ENCODE data around the gene ENTPD1.
A peak's percentile ranks its signal among the peaks of the same experiment; 100 is the strongest.

ENTPD1 gene

DNA sequence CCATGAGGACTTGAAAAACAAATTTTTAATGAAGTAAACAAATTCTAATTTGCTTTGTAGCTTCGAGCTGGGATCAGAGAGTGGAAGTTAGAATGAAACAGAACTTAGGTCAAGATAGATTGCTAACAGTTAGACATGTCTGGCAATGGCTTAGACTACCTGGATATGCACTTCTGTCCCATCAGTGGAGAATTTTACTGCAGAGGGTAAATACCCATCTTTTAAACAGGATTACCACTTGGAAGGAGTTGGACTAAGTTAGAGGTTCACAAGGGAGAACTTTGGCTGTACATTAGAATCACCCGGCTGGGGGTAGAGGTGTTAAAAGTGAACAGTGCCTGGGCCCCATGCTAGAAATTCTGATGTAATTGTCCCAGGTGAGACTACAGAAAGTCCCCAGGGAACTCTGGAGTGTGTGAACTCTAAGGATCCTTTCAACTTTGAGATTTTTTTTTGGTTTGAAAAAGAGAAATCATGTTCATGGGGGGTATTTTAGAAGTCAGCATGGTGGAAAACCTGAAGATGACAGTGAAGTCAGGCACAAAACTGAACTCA lies 35.5 kb downstream of the ENTPD1 start:
- WGBS: 82% methylated on average over 2 of the region's 2 CpGs
- no peak overlapping the region for H4K91ac ChIP-seq (ENCODE audit: low read length)
- peaks cover 6% of the 10 kb centered on the region for H3K4me1 ChIP-seq (ENCODE audit: control insufficient read depth, insufficient read depth, low read depth, low read length)
- no peak overlapping the region for H3K4me2 ChIP-seq (ENCODE audit: low read length, poor library complexity, severe bottlenecking)
- no peaks in the 10 kb centered on the region for H3K79me1 ChIP-seq (replicated peaks; ENCODE audit: low read length, poor library complexity, severe bottlenecking)
- H3K14ac ChIP-seq (ENCODE audit: low read length in 2 of 2): no peak overlapping the region
- no peak overlapping the region for H3K18ac ChIP-seq (ENCODE audit: low read depth in 1 of 2, low read length in 2 of 2)
- no peak overlapping the region for H3K27ac ChIP-seq (ENCODE audit: low read length, poor library complexity, severe bottlenecking)
- H2BK12ac ChIP-seq (ENCODE audit: low read length in 2 of 2): no peak overlapping the region
- H3K9ac ChIP-seq (ENCODE audit: low read length): no peak overlapping the region
- H3K4ac ChIP-seq (ENCODE audit: low read depth in 1 of 2, low read length in 2 of 2): no peak overlapping the region
- H2BK5ac ChIP-seq (ENCODE audit: low read depth, low read length, poor library complexity, severe bottlenecking): no peak overlapping the region
- no peak overlapping the region for H2BK120ac ChIP-seq (ENCODE audit: low read depth, low read length)
- H2BK15ac ChIP-seq (ENCODE audit: low read depth, poor library complexity, severe bottlenecking): no peak overlapping the region
- H3K9me3 ChIP-seq (ENCODE audit: control insufficient read depth, low read length): no peaks in the 10 kb centered on the region
- H4K8ac ChIP-seq (ENCODE audit: low read length): no peak overlapping the region
- no peak overlapping the region for H2AFZ ChIP-seq (ENCODE audit: low read depth, low read length)
- H3K36me3 ChIP-seq (ENCODE audit: control insufficient read depth in 1 of 2, insufficient read depth in 2 of 2, low read depth in 1 of 2, low read length in 2 of 2): no peaks in the 10 kb centered on the region
- no peaks in the 10 kb centered on the region for H3K27me3 ChIP-seq (ENCODE audit: control insufficient read depth in 1 of 2, insufficient read depth in 1 of 2, low read length in 2 of 2)
- no peak for DNase-seq
- no peak overlapping the region for H3K23ac ChIP-seq (ENCODE audit: low read length in 2 of 2)
- H2AK5ac ChIP-seq (ENCODE audit: low read length, severe bottlenecking): peak overlapping the region; percentile 90
- no peak overlapping the region for H3K4me3 ChIP-seq (ENCODE audit: insufficient read depth in 1 of 2, low read depth in 1 of 2, low read length in 2 of 2)

DNA sequence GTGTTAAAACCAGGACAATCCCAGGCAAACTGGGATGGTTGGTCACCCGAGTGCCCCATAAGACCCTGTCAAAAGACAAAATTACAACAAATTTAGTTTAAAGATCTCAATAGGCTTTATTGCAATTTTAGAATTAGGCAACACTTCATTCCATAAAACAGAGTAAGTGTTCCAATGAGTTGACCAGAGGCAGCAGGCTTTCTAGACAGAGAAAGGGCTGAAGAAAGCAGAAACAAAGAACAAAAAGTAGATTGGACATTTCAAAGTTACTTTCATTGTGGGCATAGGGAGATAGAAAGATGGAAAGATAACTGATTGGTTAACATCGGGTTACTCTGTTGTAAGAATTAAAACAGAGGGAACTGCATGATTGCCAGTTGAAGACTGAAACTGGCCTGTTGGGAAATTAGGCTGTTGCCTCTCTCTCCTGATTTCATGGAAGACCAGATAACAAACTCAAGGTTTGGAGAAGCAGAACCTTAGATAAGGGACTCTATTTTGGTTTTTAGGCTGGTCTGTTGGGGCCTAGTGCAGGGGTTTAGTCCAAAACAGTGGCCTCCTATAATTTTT lies 36.3 kb downstream of the ENTPD1 start:
- H4K91ac ChIP-seq (ENCODE audit: low read length): no peak overlapping the region
- no peak overlapping the region for H2BK15ac ChIP-seq (ENCODE audit: low read depth, poor library complexity, severe bottlenecking)
- H2BK120ac ChIP-seq (ENCODE audit: low read depth, low read length): no peak overlapping the region
- no peak overlapping the region for H3K9ac ChIP-seq (ENCODE audit: low read length)
- no peak for DNase-seq
- H3K23ac ChIP-seq (ENCODE audit: low read length in 2 of 2): no peak overlapping the region
- H2AK5ac ChIP-seq (ENCODE audit: low read length, severe bottlenecking): peak overlapping the region; percentile 90
- H3K4me3 ChIP-seq (ENCODE audit: insufficient read depth in 1 of 2, low read depth in 1 of 2, low read length in 2 of 2): no peak overlapping the region
- H3K9me3 ChIP-seq (ENCODE audit: control insufficient read depth, low read length): no peaks in the 10 kb centered on the region
- H3K14ac ChIP-seq (ENCODE audit: low read length in 2 of 2): no peak overlapping the region
- no peak overlapping the region for H3K18ac ChIP-seq (ENCODE audit: low read depth in 1 of 2, low read length in 2 of 2)
- H3K79me1 ChIP-seq (replicated peaks; ENCODE audit: low read length, poor library complexity, severe bottlenecking): no peaks in the 10 kb centered on the region
- no peak overlapping the region for H4K8ac ChIP-seq (ENCODE audit: low read length)
- peaks cover 6% of the 10 kb centered on the region for H3K4me1 ChIP-seq (ENCODE audit: control insufficient read depth, insufficient read depth, low read depth, low read length)
- 79% methylated on average over 1 of the region's 2 CpGs for WGBS
- no peak overlapping the region for H3K4ac ChIP-seq (ENCODE audit: low read depth in 1 of 2, low read length in 2 of 2)
- H3K27ac ChIP-seq (ENCODE audit: low read length, poor library complexity, severe bottlenecking): no peak overlapping the region
- H3K27me3 ChIP-seq (ENCODE audit: control insufficient read depth in 1 of 2, insufficient read depth in 1 of 2, low read length in 2 of 2): no peaks in the 10 kb centered on the region
- no peak overlapping the region for H2BK12ac ChIP-seq (ENCODE audit: low read length in 2 of 2)
- no peaks in the 10 kb centered on the region for H3K36me3 ChIP-seq (ENCODE audit: control insufficient read depth in 1 of 2, insufficient read depth in 2 of 2, low read depth in 1 of 2, low read length in 2 of 2)
- no peak overlapping the region for H2BK5ac ChIP-seq (ENCODE audit: low read depth, low read length, poor library complexity, severe bottlenecking)
- H3K4me2 ChIP-seq (ENCODE audit: low read length, poor library complexity, severe bottlenecking): no peak overlapping the region
- H2AFZ ChIP-seq (ENCODE audit: low read depth, low read length): no peak overlapping the region

GRCh38 chr10:95792874-95793285 lies 36.9 kb downstream of the ENTPD1 start:
- H3K27me3 ChIP-seq (ENCODE audit: control insufficient read depth in 1 of 2, insufficient read depth in 1 of 2, low read length in 2 of 2): no peaks in the 10 kb centered on the region
- H3K23ac ChIP-seq (ENCODE audit: low read length in 2 of 2): no peak overlapping the region
- H3K9ac ChIP-seq (ENCODE audit: low read length): no peak overlapping the region
- no peaks in the 10 kb centered on the region for H3K36me3 ChIP-seq (ENCODE audit: control insufficient read depth in 1 of 2, insufficient read depth in 2 of 2, low read depth in 1 of 2, low read length in 2 of 2)
- no peak overlapping the region for H4K8ac ChIP-seq (ENCODE audit: low read length)
- H3K18ac ChIP-seq (ENCODE audit: low read depth in 1 of 2, low read length in 2 of 2): peak overlapping the region; percentile 16 to 77
- H2BK5ac ChIP-seq (ENCODE audit: low read depth, low read length, poor library complexity, severe bottlenecking): no peak overlapping the region
- no peak overlapping the region for H3K4me2 ChIP-seq (ENCODE audit: low read length, poor library complexity, severe bottlenecking)
- no peak overlapping the region for H2BK15ac ChIP-seq (ENCODE audit: low read depth, poor library complexity, severe bottlenecking)
- H2AK5ac ChIP-seq (ENCODE audit: low read length, severe bottlenecking): peak overlapping the region; percentile 9
- H3K14ac ChIP-seq (ENCODE audit: low read length in 2 of 2): no peak overlapping the region
- 89% methylated on average over 3 of the region's 4 CpGs for WGBS
- no peak overlapping the region for H4K91ac ChIP-seq (ENCODE audit: low read length)
- H3K9me3 ChIP-seq (ENCODE audit: control insufficient read depth, low read length): no peaks in the 10 kb centered on the region
- H3K4me3 ChIP-seq (ENCODE audit: insufficient read depth in 1 of 2, low read depth in 1 of 2, low read length in 2 of 2): no peak overlapping the region
- no peak overlapping the region for H3K27ac ChIP-seq (ENCODE audit: low read length, poor library complexity, severe bottlenecking)
- H2BK120ac ChIP-seq (ENCODE audit: low read depth, low read length): no peak overlapping the region
- peaks cover 6% of the 10 kb centered on the region for H3K4me1 ChIP-seq (ENCODE audit: control insufficient read depth, insufficient read depth, low read depth, low read length)
- no peak for DNase-seq
- H2BK12ac ChIP-seq (ENCODE audit: low read length in 2 of 2): peak overlapping the region in 1 of 2 experiments; percentile 6
- no peaks in the 10 kb centered on the region for H3K79me1 ChIP-seq (replicated peaks; ENCODE audit: low read length, poor library complexity, severe bottlenecking)
- no peak overlapping the region for H2AFZ ChIP-seq (ENCODE audit: low read depth, low read length)
- peak overlapping the region in 1 of 2 experiments; percentile 46 for H3K4ac ChIP-seq (ENCODE audit: low read depth in 1 of 2, low read length in 2 of 2)

DNA sequence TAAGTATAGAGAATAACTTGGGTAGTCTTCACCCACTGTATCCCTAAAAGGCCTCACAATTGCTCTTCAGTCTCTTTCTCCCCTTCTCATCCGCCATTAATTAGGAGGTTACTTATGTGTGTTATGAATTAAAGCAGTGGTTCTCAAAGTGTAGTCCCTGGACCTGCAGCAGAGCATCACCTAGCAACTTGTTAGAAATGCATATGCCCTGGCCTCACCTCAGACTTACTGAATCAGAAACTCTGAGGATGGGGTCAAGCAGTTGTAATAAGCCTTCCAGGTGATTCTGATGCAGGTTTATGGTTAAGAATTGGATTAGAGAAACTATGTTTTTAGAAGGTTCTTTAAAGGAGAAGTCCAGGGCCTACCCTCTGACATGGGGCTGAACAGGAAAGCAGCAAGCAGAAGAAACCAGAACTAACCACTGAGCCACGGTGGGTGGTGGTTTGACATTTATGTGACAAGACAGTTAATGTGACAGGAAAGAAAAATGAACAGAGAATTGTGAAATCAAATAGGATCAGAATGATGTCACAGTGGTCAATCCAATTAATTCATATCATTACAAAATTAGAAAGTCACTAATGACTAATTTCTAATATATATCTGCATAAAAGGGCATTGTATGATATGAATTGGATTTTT lies 37.6 kb downstream of the ENTPD1 start:
- Histone ChIP-seq H2BK15ac (ENCODE audit: low read depth, poor library complexity, severe bottlenecking) (no peak overlapping the region), H2AK5ac (ENCODE audit: low read length, severe bottlenecking) (peak overlapping the region; percentile 81), H3K14ac (ENCODE audit: low read length in 2 of 2) (no peak overlapping the region), H4K91ac (ENCODE audit: low read length) (no peak overlapping the region), H3K18ac (ENCODE audit: low read depth in 1 of 2, low read length in 2 of 2) (peak overlapping the region in 1 of 2 experiments; percentile 38), H3K27ac (ENCODE audit: low read length, poor library complexity, severe bottlenecking) (no peak overlapping the region), H3K23ac (ENCODE audit: low read length in 2 of 2) (no peak overlapping the region), H2AFZ (ENCODE audit: low read depth, low read length) (no peak overlapping the region), H3K4ac (ENCODE audit: low read depth in 1 of 2, low read length in 2 of 2) (no peak overlapping the region), H3K9ac (ENCODE audit: low read length) (no peak overlapping the region), H3K27me3 (ENCODE audit: control insufficient read depth in 1 of 2, insufficient read depth in 1 of 2, low read length in 2 of 2) (no peaks in the 10 kb centered on the region), H3K4me2 (ENCODE audit: low read length, poor library complexity, severe bottlenecking) (no peak overlapping the region), H3K9me3 (ENCODE audit: control insufficient read depth, low read length) (no peaks in the 10 kb centered on the region), H4K8ac (ENCODE audit: low read length) (no peak overlapping the region), H3K36me3 (ENCODE audit: control insufficient read depth in 1 of 2, insufficient read depth in 2 of 2, low read depth in 1 of 2, low read length in 2 of 2) (no peaks in the 10 kb centered on the region), H3K79me1 (replicated peaks; ENCODE audit: low read length, poor library complexity, severe bottlenecking) (no peaks in the 10 kb centered on the region), H2BK12ac (ENCODE audit: low read length in 2 of 2) (peak overlapping the region in 1 of 2 experiments; percentile 12), H3K4me3 (ENCODE audit: insufficient read depth in 1 of 2, low read depth in 1 of 2, low read length in 2 of 2) (no peak overlapping the region), H3K4me1 (ENCODE audit: control insufficient read depth, insufficient read depth, low read depth, low read length) (peaks cover 4% of the 10 kb centered on the region), H2BK120ac (ENCODE audit: low read depth, low read length) (no peak overlapping the region), H2BK5ac (ENCODE audit: low read depth, low read length, poor library complexity, severe bottlenecking) (peak overlapping the region; percentile 46)
- DNase-seq: no peak
- WGBS: 100% methylated on average over 1 of the region's 2 CpGs

Measured in mesenchymal stem cell (in vitro differentiated cells and primary cell).